ENCODE measurements around the gene WDR64.

WDR64 gene

DNA sequence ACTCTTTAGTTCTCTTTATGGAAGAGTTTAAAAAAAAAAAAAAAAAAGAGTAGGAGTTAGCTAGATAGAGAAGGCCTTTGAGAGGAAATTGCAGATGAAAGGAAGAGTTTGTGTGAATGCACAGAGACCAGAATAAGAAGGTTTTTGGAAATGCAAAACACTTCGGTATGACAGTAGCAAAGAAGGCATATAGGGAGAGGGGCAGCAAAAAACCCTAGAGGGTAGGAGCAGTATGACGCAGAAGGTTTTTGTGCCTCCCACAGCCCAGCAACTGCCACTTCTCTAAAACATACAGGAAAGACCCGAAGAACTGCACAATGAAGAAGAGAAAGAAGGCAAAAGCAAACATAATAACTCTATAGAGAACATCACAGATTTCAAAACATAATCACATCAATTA, 84.3 kb downstream of the WDR64 start:
- in situ Hi-C loops (cut with HindIII; ENCODE audit: low sequenced_read_pairs), result no loop called here
- TF ChIP-seq, protein P1, sequence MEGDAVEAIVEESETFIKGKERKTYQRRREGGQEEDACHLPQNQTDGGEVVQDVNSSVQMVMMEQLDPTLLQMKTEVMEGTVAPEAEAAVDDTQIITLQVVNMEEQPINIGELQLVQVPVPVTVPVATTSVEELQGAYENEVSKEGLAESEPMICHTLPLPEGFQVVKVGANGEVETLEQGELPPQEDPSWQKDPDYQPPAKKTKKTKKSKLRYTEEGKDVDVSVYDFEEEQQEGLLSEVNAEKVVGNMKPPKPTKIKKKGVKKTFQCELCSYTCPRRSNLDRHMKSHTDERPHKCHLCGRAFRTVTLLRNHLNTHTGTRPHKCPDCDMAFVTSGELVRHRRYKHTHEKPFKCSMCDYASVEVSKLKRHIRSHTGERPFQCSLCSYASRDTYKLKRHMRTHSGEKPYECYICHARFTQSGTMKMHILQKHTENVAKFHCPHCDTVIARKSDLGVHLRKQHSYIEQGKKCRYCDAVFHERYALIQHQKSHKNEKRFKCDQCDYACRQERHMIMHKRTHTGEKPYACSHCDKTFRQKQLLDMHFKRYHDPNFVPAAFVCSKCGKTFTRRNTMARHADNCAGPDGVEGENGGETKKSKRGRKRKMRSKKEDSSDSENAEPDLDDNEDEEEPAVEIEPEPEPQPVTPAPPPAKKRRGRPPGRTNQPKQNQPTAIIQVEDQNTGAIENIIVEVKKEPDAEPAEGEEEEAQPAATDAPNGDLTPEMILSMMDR (IDR thresholded peaks at IDR 0.05; ENCODE audit: low read depth, low read length, missing control alignments), result no peak

DNA sequence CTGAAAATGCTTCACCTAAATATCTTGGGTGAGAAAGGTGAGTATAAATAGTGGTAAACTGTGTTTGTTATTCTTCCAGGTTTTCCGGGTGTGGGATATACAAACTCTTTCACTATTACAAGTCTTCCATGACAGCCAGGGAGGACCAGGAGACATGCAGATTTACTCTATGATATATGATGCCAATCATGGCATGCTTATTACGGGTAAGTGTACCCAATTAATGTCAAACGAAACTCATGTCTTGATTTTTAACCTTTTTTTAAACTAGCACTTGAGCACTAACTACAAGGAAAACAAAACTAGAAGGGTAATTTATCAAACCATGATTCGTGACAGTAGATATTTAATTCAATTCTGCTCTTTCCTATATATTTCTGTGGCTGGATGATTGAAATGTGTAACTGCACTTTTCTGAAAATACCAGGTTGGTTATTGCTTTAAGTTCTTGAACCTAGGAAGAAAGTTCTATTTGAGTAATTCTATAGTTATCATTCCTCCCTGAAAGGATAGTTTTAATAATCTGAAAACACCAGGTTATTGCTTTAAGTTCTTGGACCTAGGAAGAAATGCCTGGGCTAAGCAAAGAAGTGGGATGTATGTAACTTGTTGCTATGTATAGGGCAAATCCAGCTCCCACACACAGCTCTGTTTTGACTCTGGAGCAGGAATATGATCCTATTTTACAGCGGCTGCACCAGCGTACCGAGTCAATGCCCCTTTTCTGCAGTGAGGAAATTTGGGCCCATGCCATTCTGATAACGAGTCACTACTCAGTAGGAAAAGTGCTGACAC, 86.4 kb downstream of the WDR64 start:
- DNase-seq (ENCODE audit: low read depth), result no peak

More for the DNA sequence above, 84.3 kb downstream of the WDR64 start:
- H3K4me3 ChIP-seq (ENCODE audit: low read depth, low read length), result no peak overlapping the region
- DNase-seq (ENCODE audit: low read depth), result no peak

DNA sequence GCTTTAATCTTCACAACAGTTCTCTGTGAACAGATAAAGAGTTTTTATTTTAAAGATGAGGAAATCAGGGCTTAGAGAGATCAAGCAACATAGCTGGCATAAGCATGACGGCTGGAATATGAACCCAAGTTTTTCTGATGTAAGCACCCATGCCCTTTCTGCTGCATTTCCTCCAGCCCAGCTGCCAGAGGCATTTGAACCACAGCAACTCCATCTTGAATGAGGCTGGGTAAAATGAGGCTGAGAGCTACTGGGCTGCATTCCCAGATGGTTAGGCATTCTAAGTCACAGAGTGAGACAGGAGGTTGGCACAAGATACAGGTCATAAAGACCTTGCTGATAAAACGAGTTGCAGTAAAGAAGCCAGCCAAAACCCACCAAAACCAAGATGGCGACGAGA, 90.0 kb downstream of the WDR64 start:
- H3K4me3 ChIP-seq (ENCODE audit: low read depth, low read length), result no peak overlapping the region
- in situ Hi-C loops (cut with HindIII; ENCODE audit: low sequenced_read_pairs), result no loop called here
- TF ChIP-seq, protein P1 (IDR thresholded peaks at IDR 0.05; ENCODE audit: low read depth, low read length, missing control alignments), result no peak
- DNase-seq (ENCODE audit: low read depth), result no peak

More for the DNA sequence above, 86.4 kb downstream of the WDR64 start:
- no peak overlapping the region for H3K4me3 ChIP-seq (ENCODE audit: low read depth, low read length)
- in situ Hi-C loops (cut with HindIII; ENCODE audit: low sequenced_read_pairs), result no loop called here
- TF ChIP-seq, protein P1 (IDR thresholded peaks at IDR 0.05; ENCODE audit: low read depth, low read length, missing control alignments), result no peak

DNA sequence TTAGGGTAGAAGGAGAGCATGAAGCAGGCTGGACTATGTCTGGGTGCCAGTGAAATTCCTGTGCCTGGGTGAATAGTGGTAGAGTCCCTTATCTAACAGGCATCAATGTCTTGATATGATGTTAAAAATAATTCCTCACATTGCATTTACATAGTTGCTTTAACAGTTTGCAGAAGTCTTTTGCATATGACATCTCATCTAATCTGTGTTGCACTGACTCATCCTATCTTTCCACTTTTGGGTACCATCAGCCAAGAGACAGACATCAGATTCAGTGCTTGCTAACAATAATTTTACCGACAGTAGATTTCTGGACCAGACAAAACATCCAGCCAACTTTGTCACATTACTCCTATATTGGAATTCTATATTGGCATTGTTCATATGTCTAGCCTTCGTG, 92.5 kb downstream of the WDR64 start:
- TF ChIP-seq, protein P1 (IDR thresholded peaks at IDR 0.05; ENCODE audit: low read depth, low read length, missing control alignments), result no peak
- DNase-seq (ENCODE audit: low read depth), result no peak
- in situ Hi-C loops (cut with HindIII; ENCODE audit: low sequenced_read_pairs), result no loop called here
- no peak overlapping the region for H3K4me3 ChIP-seq (ENCODE audit: low read depth, low read length)

DNA sequence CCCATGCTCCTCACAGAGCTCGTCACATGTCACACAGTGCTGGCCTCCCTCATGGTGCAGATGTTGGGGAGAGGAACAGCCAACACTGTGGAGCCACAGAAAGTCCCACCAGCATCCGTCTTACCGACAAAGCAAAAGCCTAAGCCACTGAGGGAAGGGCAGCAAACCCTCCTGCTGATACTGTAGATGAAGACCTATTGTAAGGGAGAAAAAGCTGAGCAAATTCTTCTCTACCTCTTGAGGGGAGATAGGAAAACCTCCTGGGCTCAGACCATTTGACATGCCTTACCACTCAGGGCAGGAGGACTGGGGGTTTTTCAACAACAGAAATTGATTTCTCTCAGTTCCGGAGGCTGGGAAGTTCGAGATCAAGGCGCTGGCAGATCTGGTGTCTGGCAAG, 95.9 kb downstream of the WDR64 start:
- no peak for DNase-seq (ENCODE audit: low read depth)
- H3K4me3 ChIP-seq (ENCODE audit: low read depth, low read length), result no peak overlapping the region
- TF ChIP-seq, protein P1 (IDR thresholded peaks at IDR 0.05; ENCODE audit: low read depth, low read length, missing control alignments), result no peak
- in situ Hi-C loops (cut with HindIII; ENCODE audit: low sequenced_read_pairs), result no loop called here

DNA sequence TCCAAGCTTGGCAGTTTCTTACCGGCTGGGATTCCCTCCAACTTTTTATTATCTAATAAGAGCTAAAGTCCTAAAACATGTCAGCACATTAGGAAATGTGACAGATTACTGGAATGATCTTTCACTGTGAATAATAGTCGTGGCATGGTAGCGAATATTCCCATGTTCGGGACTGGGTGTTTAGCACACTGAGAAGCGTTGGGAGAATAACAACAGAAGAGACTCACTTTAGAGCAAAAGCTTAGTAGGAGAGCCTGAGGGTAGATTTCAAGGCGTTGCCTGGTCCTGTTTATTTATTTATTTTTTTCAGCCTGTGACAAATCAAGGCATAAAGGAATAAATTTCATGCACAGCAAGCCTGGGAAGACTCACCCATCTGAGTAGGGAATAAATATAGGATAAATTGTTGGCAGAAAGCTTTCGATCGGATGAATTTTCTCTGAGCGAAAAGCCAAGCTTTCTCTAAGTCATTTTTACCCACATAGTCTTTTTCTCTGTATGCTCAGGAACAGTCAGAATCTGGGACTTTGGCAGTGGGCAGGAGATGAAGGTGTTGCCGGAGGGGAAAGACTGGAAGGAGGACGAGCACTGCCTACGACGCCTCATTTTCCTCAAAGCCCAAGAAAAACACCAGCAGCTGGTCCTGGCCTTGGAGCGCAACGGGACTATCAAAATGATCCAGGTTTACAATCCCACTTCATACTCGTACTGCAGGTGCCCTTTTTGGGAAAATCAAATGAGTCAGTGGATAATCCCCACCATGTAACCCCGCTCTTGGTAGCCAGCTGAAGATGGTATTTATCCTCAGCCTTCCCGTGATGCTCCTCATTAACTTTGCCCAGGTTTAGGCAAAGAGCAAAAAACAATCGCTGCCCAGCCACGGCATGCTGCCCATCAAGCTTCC, 97.2 kb downstream of the WDR64 start:
- in situ Hi-C loops (cut with HindIII; ENCODE audit: low sequenced_read_pairs), result no loop called here
- DNase-seq (ENCODE audit: low read depth), result peak; percentile 22
- peak overlapping the region; percentile 28 for H3K4me3 ChIP-seq (ENCODE audit: low read depth, low read length)
- TF ChIP-seq, protein P1 (IDR thresholded peaks at IDR 0.05; ENCODE audit: low read depth, low read length, missing control alignments), result no peak
